HUES64 (cell line): ENCODE measurements around the gene XPA.

ENCODE experiments used
- H3K27ac ChIP-seq: 2 replicates; pipeline ENCODE4 v1.7.0; 2013; ENCODE audit warnings: low read depth, low read length, inconsistent platforms
- H3K27me3 ChIP-seq: 2 replicates; pipeline ENCODE4 v1.6.1; 2013; ENCODE audit warnings: mild to moderate bottlenecking, low read length; ENCODE audit not compliant: insufficient read depth
- H3K36me3 ChIP-seq: 2 replicates; pipeline ENCODE4 v1.6.1; 2013; ENCODE audit warnings: mild to moderate bottlenecking, low read length; ENCODE audit not compliant: insufficient read depth
- H3K4me1 ChIP-seq: 2 replicates; pipeline ENCODE4 v1.6.1; 2013; ENCODE audit warnings: mild to moderate bottlenecking, low read length, moderate library complexity; ENCODE audit not compliant: insufficient read depth
- H3K4me3 ChIP-seq: 2 replicates; pipeline ENCODE4 v1.5.1; 2013; ENCODE audit warnings: mild to moderate bottlenecking, low read length, moderate library complexity
- H3K9ac ChIP-seq: 2 replicates; pipeline ENCODE4 v1.6.1; 2013; ENCODE audit warnings: mild to moderate bottlenecking, low read depth, low read length
- H3K9me3 ChIP-seq: 2 replicates; pipeline ENCODE4 v1.6.1; 2013; ENCODE audit warnings: low read depth, low read length; ENCODE audit not compliant: insufficient read depth
- WGBS: fragments of 150-250, 120-280 bp; methylation state at CpG from one replicate; pipeline ENCODE4 v1.1.7; 2013; ENCODE audit warnings: missing lambda C conversion rate; 5-methylcytosine and 5-hydroxymethylcytosine counted together

The XPA gene

DNA sequence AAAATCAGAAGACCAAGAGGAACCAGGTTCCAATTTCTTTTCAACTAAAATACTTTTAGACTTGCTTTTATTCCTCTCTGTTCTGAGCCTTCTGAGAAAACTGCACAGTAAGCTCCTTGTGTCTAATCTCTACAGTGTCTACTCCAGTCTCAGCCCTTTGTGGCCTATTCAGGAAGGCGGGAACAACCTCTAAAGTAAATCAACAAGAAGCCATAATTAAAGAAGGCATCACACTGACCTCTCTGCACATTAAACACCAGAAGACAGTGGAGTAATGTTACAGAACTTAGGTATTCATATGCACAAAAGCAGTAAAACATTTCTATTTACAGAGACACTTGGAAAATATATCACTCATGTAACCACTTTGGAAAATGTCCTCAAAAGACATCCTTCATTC lies 14.9 kb downstream of the XPA start:
- no peak overlapping the region for H3K4me3 ChIP-seq
- no peaks in the 10 kb centered on the region for H3K27me3 ChIP-seq
- no peak overlapping the region for H3K27ac ChIP-seq
- 89% methylated on average over 1 of the region's 1 CpG for WGBS
- peaks cover 31% of the 10 kb centered on the region for H3K36me3 ChIP-seq
- H3K9ac ChIP-seq: no peak overlapping the region
- H3K4me1 ChIP-seq: no peaks in the 10 kb centered on the region
- no peaks in the 10 kb centered on the region for H3K9me3 ChIP-seq

- WGBS: 97% methylated on average over 3 of the region's 3 CpGs
- no peaks in the 10 kb centered on the region for H3K9me3 ChIP-seq
- no peak overlapping the region for H3K27ac ChIP-seq
- H3K4me3 ChIP-seq: no peak overlapping the region
- H3K9ac ChIP-seq: no peak overlapping the region
- H3K27me3 ChIP-seq: no peaks in the 10 kb centered on the region
- peaks cover 70% of the 10 kb centered on the region for H3K36me3 ChIP-seq
- no peaks in the 10 kb centered on the region for H3K4me1 ChIP-seq
These were observed 21.5 kb downstream of the XPA start for GRCh38 chr9:97675655-97676054.

GRCh38 chr9:97673922-97674321 lies 23.2 kb downstream of the XPA start:
- Histone ChIP-seq H3K27me3 (no peaks in the 10 kb centered on the region), H3K4me3 (no peak overlapping the region), H3K4me1 (no peaks in the 10 kb centered on the region), H3K36me3 (peaks cover 87% of the 10 kb centered on the region), H3K9me3 (no peaks in the 10 kb centered on the region), H3K9ac (no peak overlapping the region), H3K27ac (no peak overlapping the region)
- WGBS: 95% methylated on average over 2 of the region's 3 CpGs

GRCh38 chr9:97672403-97672802 lies 24.7 kb downstream of the XPA start:
- no peak overlapping the region for H3K4me3 ChIP-seq
- H3K4me1 ChIP-seq: no peaks in the 10 kb centered on the region
- H3K36me3 ChIP-seq: peaks cover 99% of the 10 kb centered on the region
- no peak overlapping the region for H3K27ac ChIP-seq
- no peaks in the 10 kb centered on the region for H3K9me3 ChIP-seq
- H3K27me3 ChIP-seq: no peaks in the 10 kb centered on the region
- 100% methylated on average over 2 of the region's 3 CpGs for WGBS
- no peak overlapping the region for H3K9ac ChIP-seq

- no peaks in the 10 kb centered on the region for H3K27me3 ChIP-seq
- peaks cover 100% of the 10 kb centered on the region for H3K36me3 ChIP-seq
- H3K9me3 ChIP-seq: no peaks in the 10 kb centered on the region
- no peak overlapping the region for H3K27ac ChIP-seq
- H3K4me3 ChIP-seq: no peak overlapping the region
- 90% methylated on average over 3 of the region's 3 CpGs for WGBS
- no peak overlapping the region for H3K9ac ChIP-seq
- H3K4me1 ChIP-seq: no peaks in the 10 kb centered on the region
These were observed 26.6 kb downstream of the XPA start for GRCh38 chr9:97670586-97670985.

DNA sequence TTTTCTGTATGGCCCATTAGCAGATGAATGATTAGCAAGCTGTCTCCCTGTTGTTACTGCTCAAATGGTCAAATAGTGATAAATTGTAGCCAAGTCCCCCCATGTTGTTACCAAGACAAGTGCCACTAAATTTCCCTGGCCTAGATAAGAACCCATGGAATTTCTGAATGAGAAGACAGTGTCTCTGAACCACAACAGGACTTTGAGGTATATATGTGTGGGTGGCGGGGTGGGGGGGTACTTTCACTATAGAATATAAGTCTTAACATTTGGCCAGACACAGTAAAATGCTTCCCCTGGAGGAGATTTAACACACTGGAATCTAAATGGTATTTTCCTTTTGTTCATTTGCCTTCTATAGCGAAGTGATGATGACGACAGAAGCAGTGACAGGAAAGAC lies 28.7 kb downstream of the XPA start:
- 99% methylated on average over 3 of the region's 3 CpGs for WGBS
- peaks cover 100% of the 10 kb centered on the region for H3K36me3 ChIP-seq

GRCh38 chr9:97666907-97667686 lies 30.0 kb downstream of the XPA start:
- H3K36me3 ChIP-seq: peaks cover 98% of the 10 kb centered on the region
- H3K27ac ChIP-seq: no peak overlapping the region
- whole genome bisulfite sequencing: 97% methylated on average over 3 of the region's 5 CpGs
- H3K27me3 ChIP-seq: no peaks in the 10 kb centered on the region
- H3K4me1 ChIP-seq: no peaks in the 10 kb centered on the region
- H3K4me3 ChIP-seq: no peak overlapping the region
- no peaks in the 10 kb centered on the region for H3K9me3 ChIP-seq
- no peak overlapping the region for H3K9ac ChIP-seq

More for the DNA sequence above, 28.7 kb downstream of the XPA start:
- H3K27ac ChIP-seq: no peak overlapping the region
- no peak overlapping the region for H3K9ac ChIP-seq
- no peaks in the 10 kb centered on the region for H3K9me3 ChIP-seq
- H3K4me3 ChIP-seq: no peak overlapping the region
- no peaks in the 10 kb centered on the region for H3K27me3 ChIP-seq
- H3K4me1 ChIP-seq: no peaks in the 10 kb centered on the region

DNA sequence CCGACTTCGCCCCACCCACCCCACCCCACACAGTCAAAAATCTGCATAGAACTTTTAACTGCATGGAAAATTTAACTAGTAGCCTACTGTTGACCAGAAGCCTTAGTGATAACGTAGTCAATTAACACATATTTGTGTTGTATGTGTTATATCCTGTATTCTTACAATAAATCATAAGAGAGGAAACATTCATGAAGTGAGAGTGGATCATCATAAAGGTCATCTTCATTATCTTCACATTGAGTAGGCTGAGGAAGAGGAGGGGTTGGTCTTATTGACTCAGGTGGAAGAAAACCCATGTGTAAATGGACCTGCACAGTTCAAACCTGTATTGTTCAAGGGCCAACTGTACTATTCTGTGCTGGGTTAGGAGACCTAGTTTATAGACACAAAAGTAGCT lies 31.4 kb downstream of the XPA start:
- Histone ChIP-seq H3K27ac (no peak overlapping the region), H3K36me3 (peaks cover 98% of the 10 kb centered on the region), H3K9ac (no peak overlapping the region), H3K4me1 (no peaks in the 10 kb centered on the region), H3K4me3 (no peak overlapping the region), H3K9me3 (no peaks in the 10 kb centered on the region), H3K27me3 (no peaks in the 10 kb centered on the region)
- WGBS: no CpG with 5 or more reads among the region's 3 CpGs

DNA sequence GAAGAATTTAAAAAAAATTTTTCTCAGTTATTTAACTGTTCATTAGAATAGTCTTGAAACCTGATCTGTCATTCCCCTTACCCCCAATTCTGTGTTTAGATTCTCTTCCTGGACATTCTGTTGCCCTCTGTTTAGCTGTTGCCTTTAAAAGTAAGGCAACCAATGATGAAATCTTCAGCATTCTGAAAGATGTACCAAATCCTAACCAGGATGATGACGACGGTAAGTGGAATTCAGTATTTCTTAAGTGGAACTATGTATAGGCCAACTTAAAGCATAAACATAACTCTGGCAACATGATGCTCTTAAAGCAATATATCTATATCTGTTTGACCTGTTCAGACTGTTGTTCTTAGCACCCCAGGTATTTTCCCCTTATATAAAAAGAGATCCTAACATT lies 36.3 kb downstream of the XPA start:
- Histone ChIP-seq H3K4me3 (no peak overlapping the region), H3K9me3 (no peaks in the 10 kb centered on the region), H3K27me3 (no peaks in the 10 kb centered on the region), H3K9ac (no peak overlapping the region), H3K4me1 (no peaks in the 10 kb centered on the region), H3K27ac (no peak overlapping the region), H3K36me3 (peaks cover 97% of the 10 kb centered on the region)
- 100% methylated on average over 2 of the region's 2 CpGs for WGBS

DNA sequence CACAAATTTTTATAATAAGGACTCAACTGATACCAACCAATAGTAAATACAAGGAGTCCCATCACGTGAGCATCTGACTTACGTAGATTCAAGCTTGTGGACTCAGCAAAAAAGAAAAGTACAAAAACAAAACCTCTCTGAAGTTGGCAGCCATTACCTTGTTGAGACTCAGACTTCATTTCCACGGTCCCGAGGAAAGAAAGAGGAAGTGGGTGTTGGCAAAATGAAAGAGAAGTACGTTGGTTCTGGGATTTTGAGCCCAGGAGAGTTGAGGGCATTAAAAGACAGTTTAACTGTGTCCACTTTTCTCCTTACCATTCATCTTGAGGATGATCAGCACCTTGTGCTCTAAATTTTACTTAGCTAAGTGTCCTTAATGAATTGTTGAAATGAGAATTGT lies 36.8 kb downstream of the XPA start:
- H3K27ac ChIP-seq: no peak overlapping the region
- no peaks in the 10 kb centered on the region for H3K9me3 ChIP-seq
- no peak overlapping the region for H3K9ac ChIP-seq
- peaks cover 98% of the 10 kb centered on the region for H3K36me3 ChIP-seq
- no peak overlapping the region for H3K4me3 ChIP-seq
- H3K4me1 ChIP-seq: no peaks in the 10 kb centered on the region
- no peaks in the 10 kb centered on the region for H3K27me3 ChIP-seq
- 93% methylated on average over 5 of the region's 5 CpGs for WGBS

GRCh38 chr9:97659771-97660170 lies 37.4 kb downstream of the XPA start:
- Histone ChIP-seq H3K4me1 (no peaks in the 10 kb centered on the region), H3K27ac (no peak overlapping the region), H3K36me3 (peaks cover 98% of the 10 kb centered on the region), H3K9me3 (no peaks in the 10 kb centered on the region), H3K9ac (no peak overlapping the region), H3K27me3 (no peaks in the 10 kb centered on the region), H3K4me3 (no peak overlapping the region)
- 85% methylated on average over 3 of the region's 3 CpGs for WGBS

DNA sequence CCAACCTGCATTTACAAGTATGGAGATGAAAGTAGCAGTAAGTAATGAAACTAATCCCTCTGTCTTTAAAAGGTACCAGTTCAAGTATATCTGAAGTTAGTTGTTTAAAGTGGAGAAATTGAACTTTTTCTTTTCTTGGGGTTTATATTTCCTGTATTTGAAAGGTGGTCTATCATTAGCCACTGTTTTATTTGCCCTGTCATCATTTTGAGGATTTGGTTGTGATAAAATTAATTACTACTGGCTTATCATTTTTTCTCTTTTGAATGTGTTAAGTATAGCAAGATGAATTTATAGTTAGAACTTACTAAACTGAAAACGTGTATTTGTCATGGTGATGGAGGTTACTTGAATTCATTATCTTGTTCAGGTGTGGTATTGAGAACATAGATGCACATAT lies 38.4 kb downstream of the XPA start:
- Histone ChIP-seq H3K36me3 (peaks cover 98% of the 10 kb centered on the region), H3K4me3 (no peak overlapping the region)
- 90% methylated on average over 1 of the region's 1 CpG for WGBS

More for the DNA sequence above, 38.4 kb downstream of the XPA start:
- Histone ChIP-seq H3K27me3 (no peaks in the 10 kb centered on the region), H3K9ac (no peak overlapping the region), H3K9me3 (no peaks in the 10 kb centered on the region), H3K4me1 (no peaks in the 10 kb centered on the region), H3K27ac (no peak overlapping the region)
